Activated effector memory CD4-positive, alpha-beta T cell treated with Interleukin-2 at 50 U/mL for 16 hours (primary cell): ENCODE measurements around the gene LAMA3.

Experiments
- DNase-seq: peaks from one replicate; pipeline ENCODE4 v3.0.0-alpha.2; 2020

The LAMA3 gene

GRCh38 chr18:23671564-23671963, 17.7 kb upstream of the LAMA3 start:
- no peak for DNase-seq

GRCh38 chr18:23673725-23674124, 15.5 kb upstream of the LAMA3 start:
- DNase-seq: no peak

- no peak for DNase-seq
These were observed 14.0 kb upstream of the LAMA3 start for GRCh38 chr18:23675236-23675635.

- no peak for DNase-seq
These were observed 13.4 kb upstream of the LAMA3 start for GRCh38 chr18:23675896-23676295.

- DNase-seq: no peak
These were observed 7.2 kb upstream of the LAMA3 start for GRCh38 chr18:23682045-23682444.

GRCh38 chr18:23682472-23682871, 6.8 kb upstream of the LAMA3 start:
- no peak for DNase-seq

GRCh38 chr18:23683155-23683554, 6.1 kb upstream of the LAMA3 start:
- DNase-seq: no peak

GRCh38 chr18:23683671-23684070, 5.6 kb upstream of the LAMA3 start:
- no peak for DNase-seq

- DNase-seq: no peak
These were observed 4.6 kb upstream of the LAMA3 start for GRCh38 chr18:23684515-23685197.

GRCh38 chr18:23688528-23688927, 725 bp upstream of the LAMA3 start:
- no peak for DNase-seq

GRCh38 chr18:23689616-23690504, 607 bp downstream of the LAMA3 start:
- no peak for DNase-seq

- no peak for DNase-seq
These were observed 1.3 kb downstream of the LAMA3 start for GRCh38 chr18:23690505-23691068.

GRCh38 chr18:23693846-23694245, 4.6 kb downstream of the LAMA3 start:
- no peak for DNase-seq

- DNase-seq: no peak
These were observed 5.6 kb downstream of the LAMA3 start for GRCh38 chr18:23694637-23695430.

- no peak for DNase-seq
These were observed 11.8 kb downstream of the LAMA3 start for GRCh38 chr18:23701017-23701416.

GRCh38 chr18:23701544-23702064, 12.4 kb downstream of the LAMA3 start:
- no peak for DNase-seq

- no peak for DNase-seq
These were observed 13.4 kb downstream of the LAMA3 start for GRCh38 chr18:23702606-23703005.

GRCh38 chr18:23703057-23703986, 14.1 kb downstream of the LAMA3 start:
- no peak for DNase-seq

- DNase-seq: no peak
These were observed 14.7 kb downstream of the LAMA3 start for GRCh38 chr18:23703987-23704384.

GRCh38 chr18:23704806-23705205, 15.6 kb downstream of the LAMA3 start:
- no peak for DNase-seq

GRCh38 chr18:23706971-23707640, 17.9 kb downstream of the LAMA3 start:
- no peak for DNase-seq
